Gastrocnemius medialis (tissue), 4 donors: ENCODE measurements around the gene MACC1. TPM values are rescaled to one million over a fixed set of nuclear protein-coding genes. Genes with fewer than 3 reads are reported as not detected.

Experiments used
- ATAC-seq, 2 donors: fragments of 150-250 bp; one replicate each; pipeline ENCODE4 v1.9.1; 2016
- DNase-seq, 2 donors: peaks; one replicate each; pipeline ENCODE4 v3.0.0-alpha.2; 2019
- H3K27ac ChIP-seq, 4 donors: fragments of 200-600 bp; sonication (generic); 1 replicate in 1 of 4; 2 replicates in 3 of 4; pipeline ENCODE4 v1.5.1; 2016 to 2018; ENCODE audit warnings: mild to moderate bottlenecking in 2 of 4, moderate library complexity in 1 of 4
- H3K27me3 ChIP-seq, 3 donors: fragments of 200-600 bp; sonication (generic) in 2 of 3; 1 replicate in 1 of 3; 2 replicates in 2 of 3; pipeline versions ENCODE4 v1.5.1 to v1.6.0; 2016 to 2019; ENCODE audit warnings: mild to moderate bottlenecking in 1 of 3, moderate library complexity in 1 of 3
- H3K36me3 ChIP-seq, 2 donors: fragments of 200-600 bp; sonication (generic) in 1 of 2; one replicate each; pipeline ENCODE4 v1.5.1; 2017 to 2018
- H3K4me1 ChIP-seq, 2 donors: fragments of 200-600 bp; sonication (generic) in 1 of 2; one replicate each; pipeline ENCODE4 v1.5.1; 2016 to 2017; ENCODE audit warnings: mild to moderate bottlenecking in 2 of 2
- H3K4me3 ChIP-seq, 4 donors: fragments of 200-600 bp; sonication (generic) in 3 of 4; 1 replicate in 1 of 4; 2 replicates in 3 of 4; pipeline ENCODE4 v1.5.1; 2016 to 2019; ENCODE audit warnings: mild to moderate bottlenecking in 2 of 4
- H3K9me3 ChIP-seq, 3 donors: fragments of 200-600 bp; sonication (generic) in 2 of 3; 1 replicate in 1 of 3; 2 replicates in 2 of 3; pipeline ENCODE4 v1.5.1; 2016 to 2019
- POLR2A ChIP-seq, 2 donors: fragments of 450-650 bp; IDR thresholded peaks; one replicate each; pipeline ENCODE4 v1.6.1; 2017; ENCODE audit warnings: antibody characterized with exemption in 2 of 2, mild to moderate bottlenecking in 2 of 2, moderate library complexity in 2 of 2
- in situ Hi-C, 4 donors: fragments of 200-750 bp; cut with MboI; loops; one replicate each; pipeline versions ENCODE4 v1.15.0 to v1.8.0; 2017; ENCODE audit warnings: low sequenced_read_pairs in 4 of 4
- intact Hi-C: fragments of 100-400 bp; cut with DNase I; formaldehyde crosslinking; loops from one replicate; pipeline ENCODE4 v1.15.1; 2023; ENCODE audit warnings: low total_unique reads
- total RNA-seq, 4 donors: library from RNA; depleted of rRNA; stranded (reverse); fragments of >200 nt; gene quantifications; one replicate each; pipeline versions ENCODE4 v1.1.0 to v1.2.3, GENCODE V29; 2016
- TF ChIP-seq, protein P1 (sequence below), 5 experiments: fragments of 450-650 bp in 3 of 5; fragments of 200-600 bp in 2 of 5; sonication (generic) in 2 of 5; IDR thresholded peaks in 4 of 5; conservative IDR thresholded peaks in 1 of 5; 1 replicate in 4 of 5; 2 replicates in 1 of 5; pipeline ENCODE4 v1.5.1; 2016 to 2019; ENCODE audit warnings: antibody characterized with exemption in 5 of 5, mild to moderate bottlenecking in 3 of 5, moderate library complexity in 3 of 5

The MACC1 gene
- total RNA-seq, 4 donors from 2014 or later = not detected

DNA sequence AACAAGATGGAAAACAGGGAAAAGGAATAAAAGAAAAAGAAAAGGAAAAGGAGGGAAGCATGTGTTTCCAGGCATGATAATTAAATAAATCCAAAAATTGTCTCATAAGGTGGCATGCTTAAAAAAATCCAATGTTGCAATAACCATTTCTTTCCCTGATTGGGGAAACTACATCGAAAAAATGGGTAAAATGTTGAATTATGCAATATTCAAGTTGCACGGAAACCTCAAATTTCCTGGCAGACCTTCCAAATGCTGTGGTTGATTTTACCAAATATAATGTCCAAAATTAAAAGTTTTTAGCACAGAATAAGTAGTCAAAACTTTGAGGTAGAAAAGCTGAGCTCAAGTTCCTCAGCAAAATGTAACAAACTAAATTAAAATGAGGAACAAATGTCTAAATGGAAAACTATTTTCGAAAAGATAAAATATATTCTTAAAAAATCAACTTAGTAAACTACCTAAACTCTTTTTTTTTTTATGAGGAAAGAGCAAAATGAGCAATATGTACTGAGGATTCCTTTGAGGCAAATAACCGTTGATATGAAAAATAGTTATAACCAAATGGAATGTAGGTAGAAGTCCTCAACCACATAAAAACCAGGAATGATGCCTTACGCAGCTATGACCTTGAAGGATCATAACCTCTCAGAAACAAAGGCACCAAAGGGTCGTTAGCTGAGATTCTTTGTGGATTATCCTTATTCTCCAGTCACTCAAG, 52.6 kb downstream of the MACC1 start:
- Histone ChIP-seq H3K27me3 (no peaks in the 10 kb centered on the region), H3K4me3 (no peak overlapping the region), H3K27ac (no peak overlapping the region), H3K9me3 (no peaks in the 10 kb centered on the region), H3K4me1 (no peaks in the 10 kb centered on the region), H3K36me3 (no peaks in the 10 kb centered on the region)
- DNase-seq (no peak), ATAC-seq (no peak)
- TF ChIP-seq, protein P1, sequence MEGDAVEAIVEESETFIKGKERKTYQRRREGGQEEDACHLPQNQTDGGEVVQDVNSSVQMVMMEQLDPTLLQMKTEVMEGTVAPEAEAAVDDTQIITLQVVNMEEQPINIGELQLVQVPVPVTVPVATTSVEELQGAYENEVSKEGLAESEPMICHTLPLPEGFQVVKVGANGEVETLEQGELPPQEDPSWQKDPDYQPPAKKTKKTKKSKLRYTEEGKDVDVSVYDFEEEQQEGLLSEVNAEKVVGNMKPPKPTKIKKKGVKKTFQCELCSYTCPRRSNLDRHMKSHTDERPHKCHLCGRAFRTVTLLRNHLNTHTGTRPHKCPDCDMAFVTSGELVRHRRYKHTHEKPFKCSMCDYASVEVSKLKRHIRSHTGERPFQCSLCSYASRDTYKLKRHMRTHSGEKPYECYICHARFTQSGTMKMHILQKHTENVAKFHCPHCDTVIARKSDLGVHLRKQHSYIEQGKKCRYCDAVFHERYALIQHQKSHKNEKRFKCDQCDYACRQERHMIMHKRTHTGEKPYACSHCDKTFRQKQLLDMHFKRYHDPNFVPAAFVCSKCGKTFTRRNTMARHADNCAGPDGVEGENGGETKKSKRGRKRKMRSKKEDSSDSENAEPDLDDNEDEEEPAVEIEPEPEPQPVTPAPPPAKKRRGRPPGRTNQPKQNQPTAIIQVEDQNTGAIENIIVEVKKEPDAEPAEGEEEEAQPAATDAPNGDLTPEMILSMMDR (IDR thresholded peaks at IDR 0.05 in 4 of 5, conservative IDR thresholded peaks at IDR 0.05 in 1 of 5) = no peak
- TF ChIP-seq POLR2A (IDR thresholded peaks at IDR 0.05) = no peak
- in situ Hi-C loops = no loop called here
- intact Hi-C loops = no loop called here

DNA sequence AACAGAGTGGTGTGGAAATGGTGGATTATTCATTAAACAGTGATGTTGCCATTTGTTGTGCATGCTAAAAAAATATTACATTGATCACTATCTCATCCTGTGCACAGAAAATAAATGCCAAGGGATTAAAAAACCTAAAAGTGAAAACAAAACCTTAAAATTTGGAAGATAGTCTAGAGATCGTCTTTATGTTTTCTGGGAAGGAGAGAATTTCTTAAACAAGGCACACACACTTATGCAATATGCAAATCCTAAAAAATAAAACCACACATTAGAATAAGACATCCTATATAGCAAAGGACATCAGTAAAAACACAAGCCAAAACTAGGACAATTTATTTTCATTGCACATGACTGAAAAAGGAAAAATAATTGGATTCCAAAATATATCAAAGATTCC, 54.5 kb downstream of the MACC1 start:
- no peak for ATAC-seq
- H3K9me3 ChIP-seq = no peaks in the 10 kb centered on the region
- no peak overlapping the region for H3K27ac ChIP-seq
- no peaks in the 10 kb centered on the region for H3K36me3 ChIP-seq
- no peak overlapping the region for H3K4me3 ChIP-seq
- H3K4me1 ChIP-seq = no peaks in the 10 kb centered on the region
- in situ Hi-C loops (no loop called here), intact Hi-C loops (no loop called here)
- H3K27me3 ChIP-seq = no peaks in the 10 kb centered on the region
- no peak for DNase-seq
- TF ChIP-seq POLR2A (IDR thresholded peaks at IDR 0.05) = no peak
- TF ChIP-seq, protein P1 (IDR thresholded peaks at IDR 0.05 in 4 of 5, conservative IDR thresholded peaks at IDR 0.05 in 1 of 5) = no peak

DNA sequence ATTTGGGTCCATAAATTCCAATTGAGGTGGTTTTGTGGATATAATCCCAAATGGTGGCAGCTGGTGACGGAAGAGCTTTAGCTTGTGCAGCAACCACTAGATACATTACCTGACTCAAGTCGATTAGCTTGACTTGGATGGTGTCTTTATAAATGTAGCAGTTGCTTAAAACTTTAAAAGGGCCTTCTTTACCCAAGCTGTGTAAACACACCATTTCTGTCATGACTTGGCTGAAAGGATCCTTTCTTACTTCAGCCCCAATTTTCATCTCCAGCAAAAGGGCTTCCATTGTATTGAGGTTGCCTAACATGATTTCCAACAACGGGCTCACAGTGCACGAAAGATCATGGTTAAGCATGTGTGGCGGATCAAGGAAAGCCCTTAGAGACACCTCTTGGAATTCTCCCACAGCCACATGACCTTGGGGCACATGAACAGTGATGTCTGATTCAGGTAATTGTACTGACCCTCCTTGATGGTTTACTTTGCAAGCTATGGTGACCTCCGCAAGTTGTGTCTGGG, 57.9 kb downstream of the MACC1 start:
- TF ChIP-seq, protein P1 (IDR thresholded peaks at IDR 0.05 in 4 of 5, conservative IDR thresholded peaks at IDR 0.05 in 1 of 5) = no peak
- TF ChIP-seq POLR2A (IDR thresholded peaks at IDR 0.05) = no peak
- H3K27ac ChIP-seq = no peak overlapping the region
- no peaks in the 10 kb centered on the region for H3K9me3 ChIP-seq
- intact Hi-C loops (no loop called here), in situ Hi-C loops (no loop called here)
- no peaks in the 10 kb centered on the region for H3K27me3 ChIP-seq
- no peaks in the 10 kb centered on the region for H3K4me1 ChIP-seq
- DNase-seq (no peak), ATAC-seq (no peak)
- H3K36me3 ChIP-seq = no peaks in the 10 kb centered on the region
- H3K4me3 ChIP-seq = no peak overlapping the region

DNA sequence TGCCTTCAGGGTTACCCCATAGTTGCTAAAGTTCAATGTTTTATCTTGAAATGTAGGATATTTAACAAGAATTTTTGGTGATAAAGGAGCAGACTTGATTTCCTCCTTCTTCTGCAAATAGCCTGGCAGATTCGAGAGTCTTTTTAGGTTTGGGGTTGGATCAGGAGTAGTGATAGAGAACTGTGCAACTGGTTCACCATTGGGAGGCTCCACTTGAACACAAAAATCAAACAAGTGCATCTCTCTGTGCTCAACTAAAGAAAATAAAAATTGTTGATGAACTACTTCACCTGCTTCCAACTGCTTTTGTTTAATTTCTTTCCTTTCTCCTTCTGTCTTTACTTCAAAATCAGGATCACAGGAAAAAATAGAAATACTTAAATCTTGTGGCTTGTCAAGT, 58.5 kb downstream of the MACC1 start:
- intact Hi-C loops = no loop called here
- Histone ChIP-seq H3K4me3 (no peak overlapping the region), H3K4me1 (no peaks in the 10 kb centered on the region), H3K9me3 (no peaks in the 10 kb centered on the region), H3K36me3 (no peaks in the 10 kb centered on the region), H3K27me3 (no peaks in the 10 kb centered on the region), H3K27ac (no peak overlapping the region)
- in situ Hi-C loops = no loop called here
- DNase-seq (no peak), ATAC-seq (no peak)
- TF ChIP-seq, protein P1 (IDR thresholded peaks at IDR 0.05 in 4 of 5, conservative IDR thresholded peaks at IDR 0.05 in 1 of 5) = no peak
- no peak for TF ChIP-seq POLR2A (IDR thresholded peaks at IDR 0.05)
